ENCODE results near the gene PIBF1.

The PIBF1 gene

DNA sequence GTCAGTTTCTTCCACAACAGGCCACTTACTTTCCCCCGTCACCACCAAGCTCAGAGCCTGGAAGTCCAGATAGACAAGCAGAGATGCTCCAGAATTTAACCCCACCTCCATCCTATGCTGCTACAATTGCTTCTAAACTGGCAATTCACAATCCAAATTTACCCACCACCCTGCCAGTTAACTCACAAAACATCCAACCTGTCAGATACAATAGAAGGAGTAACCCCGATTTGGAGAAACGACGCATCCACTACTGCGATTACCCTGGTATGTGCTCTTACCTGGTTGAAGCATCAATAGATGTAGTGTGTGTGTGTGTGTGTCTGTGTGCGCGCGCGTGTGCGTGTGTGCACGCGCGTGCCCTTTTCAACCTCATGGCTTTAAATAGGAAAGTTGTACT, 280.5 kb downstream of the PIBF1 start:
- H3K4me1 Mint-ChIP-seq: peaks cover 35% of the 10 kb centered on the region
- H3K4me3 Mint-ChIP-seq: no peak overlapping the region
- DNase-seq: no peak
- no peaks in the 10 kb centered on the region for H3K9me3 Mint-ChIP-seq
- peaks cover 63% of the 10 kb centered on the region for H3K27me3 Mint-ChIP-seq (ENCODE audit: low read depth, poor library complexity)
- no peak overlapping the region for H3K27ac Mint-ChIP-seq
- TF ChIP-seq, protein P1, sequence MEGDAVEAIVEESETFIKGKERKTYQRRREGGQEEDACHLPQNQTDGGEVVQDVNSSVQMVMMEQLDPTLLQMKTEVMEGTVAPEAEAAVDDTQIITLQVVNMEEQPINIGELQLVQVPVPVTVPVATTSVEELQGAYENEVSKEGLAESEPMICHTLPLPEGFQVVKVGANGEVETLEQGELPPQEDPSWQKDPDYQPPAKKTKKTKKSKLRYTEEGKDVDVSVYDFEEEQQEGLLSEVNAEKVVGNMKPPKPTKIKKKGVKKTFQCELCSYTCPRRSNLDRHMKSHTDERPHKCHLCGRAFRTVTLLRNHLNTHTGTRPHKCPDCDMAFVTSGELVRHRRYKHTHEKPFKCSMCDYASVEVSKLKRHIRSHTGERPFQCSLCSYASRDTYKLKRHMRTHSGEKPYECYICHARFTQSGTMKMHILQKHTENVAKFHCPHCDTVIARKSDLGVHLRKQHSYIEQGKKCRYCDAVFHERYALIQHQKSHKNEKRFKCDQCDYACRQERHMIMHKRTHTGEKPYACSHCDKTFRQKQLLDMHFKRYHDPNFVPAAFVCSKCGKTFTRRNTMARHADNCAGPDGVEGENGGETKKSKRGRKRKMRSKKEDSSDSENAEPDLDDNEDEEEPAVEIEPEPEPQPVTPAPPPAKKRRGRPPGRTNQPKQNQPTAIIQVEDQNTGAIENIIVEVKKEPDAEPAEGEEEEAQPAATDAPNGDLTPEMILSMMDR (IDR thresholded peaks at IDR 0.05): no peak
- no peaks in the 10 kb centered on the region for H3K36me3 Mint-ChIP-seq (ENCODE audit: low read depth)

DNA sequence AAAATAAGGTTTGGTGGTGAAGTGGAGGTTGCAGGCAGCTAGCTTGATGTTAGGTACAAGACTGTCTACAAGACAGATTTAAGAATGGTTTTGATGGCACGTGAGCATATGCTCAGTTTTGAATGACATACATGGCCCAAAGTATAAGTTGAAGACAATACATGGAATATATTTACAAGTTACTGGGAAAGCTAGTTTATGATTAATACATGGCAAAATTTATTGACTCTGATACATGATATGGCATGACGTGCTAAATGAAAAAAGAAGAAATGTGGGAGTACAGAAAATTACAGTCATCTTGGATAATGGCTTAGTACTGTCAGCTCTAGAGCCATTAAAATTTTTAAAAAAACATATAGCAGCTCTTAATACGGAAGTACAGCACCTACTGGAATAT, 281.2 kb downstream of the PIBF1 start:
- Mint-ChIP-seq H3K27me3 (ENCODE audit: low read depth, poor library complexity) (peaks cover 56% of the 10 kb centered on the region), H3K27ac (no peak overlapping the region), H3K4me3 (no peak overlapping the region), H3K36me3 (ENCODE audit: low read depth) (no peaks in the 10 kb centered on the region), H3K9me3 (no peaks in the 10 kb centered on the region), H3K4me1 (peaks cover 32% of the 10 kb centered on the region)
- TF ChIP-seq, protein P1 (IDR thresholded peaks at IDR 0.05): no peak
- DNase-seq: no peak

DNA sequence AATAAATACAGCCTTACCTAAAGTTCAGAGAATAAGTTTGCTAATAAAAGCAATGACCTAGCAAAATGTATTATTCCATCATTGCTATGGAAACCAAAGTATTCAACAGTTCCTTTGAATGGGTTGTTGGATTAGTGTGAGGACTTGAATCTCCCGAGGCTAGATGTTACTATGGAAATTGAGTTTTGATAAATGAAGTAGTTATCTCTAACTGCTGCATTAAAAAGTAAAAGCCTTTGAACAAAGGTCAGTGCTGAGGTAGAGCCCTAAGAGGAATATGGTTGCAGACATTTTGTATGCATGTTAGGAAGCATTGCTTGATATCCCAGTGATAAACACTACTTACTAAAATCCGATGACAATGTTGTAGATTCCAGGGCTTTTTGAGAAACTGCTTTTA, 283.1 kb downstream of the PIBF1 start:
- H3K4me3 Mint-ChIP-seq: no peak overlapping the region

DNA sequence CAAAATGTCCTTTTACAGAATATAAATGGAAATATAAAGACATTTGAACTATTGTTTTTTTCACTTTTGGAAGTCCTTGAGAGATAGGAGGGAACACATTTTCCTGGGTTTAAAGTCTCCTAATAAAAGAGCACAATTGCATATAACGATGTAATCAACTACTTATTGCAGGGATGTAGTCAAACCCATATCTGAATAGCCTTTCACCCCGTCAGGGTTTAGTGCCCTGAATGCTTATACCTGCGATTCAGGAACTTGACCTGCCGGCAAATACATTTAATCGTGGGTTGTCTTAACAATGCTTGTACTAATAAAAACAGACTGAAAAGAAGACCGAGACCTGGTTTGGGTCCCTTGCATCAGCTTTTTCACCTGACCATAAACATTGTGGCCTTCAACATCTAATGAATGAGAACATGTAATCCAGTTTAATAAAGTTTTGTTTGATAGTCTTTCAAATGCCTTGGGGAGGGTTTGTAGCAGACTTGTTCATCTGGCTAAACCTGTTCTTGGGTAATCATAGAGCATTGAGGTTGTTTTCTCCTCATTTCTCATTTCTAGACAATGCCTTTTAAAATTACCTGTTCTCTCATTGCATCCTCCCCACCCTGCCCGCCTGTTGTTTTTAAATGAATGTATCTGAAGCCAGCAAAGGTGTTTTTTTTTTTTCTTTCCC, 283.9 kb downstream of the PIBF1 start:
- H3K9me3 Mint-ChIP-seq: no peaks in the 10 kb centered on the region
- no peak overlapping the region for H3K4me3 Mint-ChIP-seq
- H3K4me1 Mint-ChIP-seq: peaks cover 15% of the 10 kb centered on the region
- peaks cover 36% of the 10 kb centered on the region for H3K27me3 Mint-ChIP-seq (ENCODE audit: low read depth, poor library complexity)
- no peak for DNase-seq
- no peak overlapping the region for H3K27ac Mint-ChIP-seq
- TF ChIP-seq, protein P1 (IDR thresholded peaks at IDR 0.05): no peak
- H3K36me3 Mint-ChIP-seq (ENCODE audit: low read depth): no peaks in the 10 kb centered on the region

More for the DNA sequence above, 283.1 kb downstream of the PIBF1 start:
- DNase-seq: no peak
- Mint-ChIP-seq H3K36me3 (ENCODE audit: low read depth) (no peaks in the 10 kb centered on the region), H3K27me3 (ENCODE audit: low read depth, poor library complexity) (peaks cover 43% of the 10 kb centered on the region), H3K9me3 (no peaks in the 10 kb centered on the region), H3K4me1 (peaks cover 22% of the 10 kb centered on the region), H3K27ac (no peak overlapping the region)
- TF ChIP-seq, protein P1 (IDR thresholded peaks at IDR 0.05): no peak

All from nephron progenitor cell (in vitro differentiated cells).